ENCODE measurements around the gene PLEKHA4. TPM values are rescaled to one million over a fixed set of nuclear protein-coding genes. Genes with fewer than 3 reads are reported as not detected.
A peak's percentile ranks its signal among the peaks of the same experiment; 100 is the strongest.

Gene PLEKHA4
- total and polyA plus RNA-seq, 2 donors (not counting 1 experiment from before 2014, with no cell fraction given): 4.3 to 6.2 TPM

GRCh38 chr19:48858984-48859710 lies 9.3 kb downstream of the PLEKHA4 start:
- peak; percentile 80 for ATAC-seq (ENCODE audit: low read depth)
- peak overlapping the region; percentile 46 to 59 for H3K27ac ChIP-seq (ENCODE audit: low read length in 2 of 2)
- intact Hi-C loops (cut with micrococcal nuclease): loop anchor here (1.0 kb wide), 1 partner anchor 13 kb away; the partner anchor contains the start of gene PPP1R15A
- H4K20me1 ChIP-seq (ENCODE audit: control insufficient read depth, insufficient read depth, low read length, poor library complexity, severe bottlenecking): no peaks in the 10 kb centered on the region
- Mint-ChIP-seq H3K27me3 (no peaks in the 10 kb centered on the region), H3K27ac (peak overlapping the region; percentile 90), H3K9me3 (ENCODE audit: insufficient read depth) (no peaks in the 10 kb centered on the region), H3K4me3 (peak overlapping the region; percentile 98), H3K4me1 (peaks cover 10% of the 10 kb centered on the region)
- WGBS (ENCODE audit: insufficient coverage): 38% methylated on average over 21 of the region's 34 CpGs
- peak overlapping the region; percentile 19 to 63 (median 54) for H3K4me3 ChIP-seq (ENCODE audit: control extremely low read depth in 1 of 5, extremely low read depth in 1 of 5, insufficient read depth in 1 of 5, low read depth in 2 of 5, low read length in 4 of 5)
- POLR2A ChIA-PET: interaction anchor here (0.6 to 0.8 kb wide), 2 partner anchors 13 to 101 kb away, joined by 3 to 6 read pairs; partner anchors contain the start of gene PPP1R15A
- peak; percentile 77 for DNase-seq
- H3K36me3 ChIP-seq (replicated peaks in 1 of 2; ENCODE audit: control extremely low read depth in 1 of 2, control insufficient read depth in 1 of 2, extremely low read depth in 1 of 2, insufficient read depth in 2 of 2, low read length in 1 of 2): no peaks in the 10 kb centered on the region
- no peaks in the 10 kb centered on the region for H3K27me3 ChIP-seq (replicated peaks in 1 of 4; ENCODE audit: control extremely low read depth in 1 of 4, control insufficient read depth in 3 of 4, insufficient read depth in 4 of 4, low read length in 3 of 4)
- CTCF ChIA-PET: interaction anchor here (1.2 to 7.9 kb wide), 2 partner anchors 16 to 111 kb away, joined by 5 to 65 read pairs; no protein-coding TSS in a partner anchor
- H3K9me3 ChIP-seq (ENCODE audit: control extremely low read depth in 1 of 3, control insufficient read depth in 2 of 3, insufficient read depth in 1 of 3, low read length in 2 of 3): peaks cover 0 to 3% (median 0%) of the 10 kb centered on the region in 3 donors
- H3K4me2 ChIP-seq (replicated peaks; ENCODE audit: low read depth, low read length, poor library complexity, severe bottlenecking): peak overlapping the region; percentile 94
- peak overlapping the region; percentile 68 for H3K9ac ChIP-seq (ENCODE audit: low read length)
- peak overlapping the region; percentile 74 for H2AFZ ChIP-seq (ENCODE audit: insufficient read depth, low read depth, low read length, poor library complexity, severe bottlenecking)
- no peaks in the 10 kb centered on the region for H3K79me2 ChIP-seq (ENCODE audit: control insufficient read depth, insufficient read depth, low read length)
- TF ChIP-seq CTCF (IDR thresholded peaks at IDR 0.05) (no peak), EZH2 (IDR thresholded peaks at IDR 0.05; ENCODE audit: borderline replicate concordance, insufficient read depth, low read depth, low read length, poor library complexity, severe bottlenecking) (no peak)
- H3K4me1 ChIP-seq (ENCODE audit: control insufficient read depth in 2 of 2, insufficient read depth in 2 of 2, low read length in 2 of 2): peaks cover 5 to 14% of the 10 kb centered on the region in 2 donors

- no peaks in the 10 kb centered on the region for H3K27me3 ChIP-seq (replicated peaks in 1 of 4; ENCODE audit: control extremely low read depth in 1 of 4, control insufficient read depth in 3 of 4, insufficient read depth in 4 of 4, low read length in 3 of 4)
- Mint-ChIP-seq H3K27me3 (no peaks in the 10 kb centered on the region), H3K9me3 (ENCODE audit: insufficient read depth) (no peaks in the 10 kb centered on the region), H3K27ac (no peak overlapping the region), H3K4me3 (no peak overlapping the region), H3K4me1 (peaks cover 10% of the 10 kb centered on the region)
- H3K4me1 ChIP-seq (ENCODE audit: control insufficient read depth in 2 of 2, insufficient read depth in 2 of 2, low read length in 2 of 2): peaks cover 5 to 14% of the 10 kb centered on the region in 2 donors
- no peaks in the 10 kb centered on the region for H3K79me2 ChIP-seq (ENCODE audit: control insufficient read depth, insufficient read depth, low read length)
- CTCF ChIA-PET: interaction anchor here (0.5 to 7.9 kb wide), 3 partner anchors 13 to 291 kb away, joined by 3 to 65 read pairs (median 3); no protein-coding TSS in a partner anchor
- intact Hi-C loops (cut with micrococcal nuclease): no loop called here
- H2AFZ ChIP-seq (ENCODE audit: insufficient read depth, low read depth, low read length, poor library complexity, severe bottlenecking): no peak overlapping the region
- H3K9ac ChIP-seq (ENCODE audit: low read length): no peak overlapping the region
- H3K4me2 ChIP-seq (replicated peaks; ENCODE audit: low read depth, low read length, poor library complexity, severe bottlenecking): no peak overlapping the region
- no peak for TF ChIP-seq CTCF (IDR thresholded peaks at IDR 0.05)
- no peak for TF ChIP-seq EZH2 (IDR thresholded peaks at IDR 0.05; ENCODE audit: borderline replicate concordance, insufficient read depth, low read depth, low read length, poor library complexity, severe bottlenecking)
- no peak for DNase-seq
- no peaks in the 10 kb centered on the region for H3K36me3 ChIP-seq (replicated peaks in 1 of 2; ENCODE audit: control extremely low read depth in 1 of 2, control insufficient read depth in 1 of 2, extremely low read depth in 1 of 2, insufficient read depth in 2 of 2, low read length in 1 of 2)
- POLR2A ChIA-PET: interaction anchor here (0.5 kb wide), 1 partner anchor 15 kb away, joined by 3 read pairs; no protein-coding TSS in a partner anchor
- no peak overlapping the region for H3K4me3 ChIP-seq (ENCODE audit: control extremely low read depth in 1 of 5, extremely low read depth in 1 of 5, insufficient read depth in 1 of 5, low read depth in 2 of 5, low read length in 4 of 5)
- WGBS (ENCODE audit: insufficient coverage): 100% methylated on average over 1 of the region's 6 CpGs
- no peaks in the 10 kb centered on the region for H4K20me1 ChIP-seq (ENCODE audit: control insufficient read depth, insufficient read depth, low read length, poor library complexity, severe bottlenecking)
- ATAC-seq (ENCODE audit: low read depth): no peak
- H3K27ac ChIP-seq (ENCODE audit: low read length in 2 of 2): no peak overlapping the region
- H3K9me3 ChIP-seq (ENCODE audit: control extremely low read depth in 1 of 3, control insufficient read depth in 2 of 3, insufficient read depth in 1 of 3, low read length in 2 of 3): peaks cover 0 to 3% (median 0%) of the 10 kb centered on the region in 3 donors
These were observed 11.5 kb downstream of the PLEKHA4 start for GRCh38 chr19:48856921-48857320.
